Stomach (tissue), 4 donors: ENCODE measurements around the gene PIWIL1.

Source experiments
- EP300 ChIP-seq: sonication (generic); formaldehyde crosslinking; IDR thresholded peaks from one replicate; pipeline ENCODE4 v1.6.1; 2017; ENCODE audit warnings: antibody characterized with exemption
- TF ChIP-seq, protein P1 (sequence below), 7 experiments: fragments of 450-650 bp in 4 of 7; fragments of 200-600 bp in 3 of 7; sonication (generic) in 3 of 7; IDR thresholded peaks; one replicate each; pipeline ENCODE4 v1.5.1; 2016 to 2019; ENCODE audit warnings: antibody characterized with exemption in 7 of 7, control low read depth in 2 of 7, mild to moderate bottlenecking in 1 of 7

DNA sequence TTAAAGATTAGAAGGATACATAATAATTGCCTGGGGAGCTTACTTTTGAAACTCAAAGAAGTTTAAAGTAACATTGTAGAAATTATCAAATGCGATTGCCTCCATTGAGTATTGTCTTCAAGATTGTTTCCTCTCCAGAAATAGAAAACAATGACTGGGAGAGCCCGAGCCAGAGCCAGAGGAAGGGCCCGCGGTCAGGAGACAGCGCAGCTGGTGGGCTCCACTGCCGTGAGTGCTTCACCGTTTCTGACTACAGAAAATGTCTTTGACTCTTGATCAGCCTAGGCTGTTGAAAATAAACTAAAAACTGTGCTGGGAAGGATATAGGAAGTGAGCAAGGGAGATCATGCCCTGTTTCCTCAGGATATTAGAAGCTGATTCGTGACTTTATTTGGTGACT is 4.8 kb downstream of the PIWIL1 start:
- TF ChIP-seq, protein P1, sequence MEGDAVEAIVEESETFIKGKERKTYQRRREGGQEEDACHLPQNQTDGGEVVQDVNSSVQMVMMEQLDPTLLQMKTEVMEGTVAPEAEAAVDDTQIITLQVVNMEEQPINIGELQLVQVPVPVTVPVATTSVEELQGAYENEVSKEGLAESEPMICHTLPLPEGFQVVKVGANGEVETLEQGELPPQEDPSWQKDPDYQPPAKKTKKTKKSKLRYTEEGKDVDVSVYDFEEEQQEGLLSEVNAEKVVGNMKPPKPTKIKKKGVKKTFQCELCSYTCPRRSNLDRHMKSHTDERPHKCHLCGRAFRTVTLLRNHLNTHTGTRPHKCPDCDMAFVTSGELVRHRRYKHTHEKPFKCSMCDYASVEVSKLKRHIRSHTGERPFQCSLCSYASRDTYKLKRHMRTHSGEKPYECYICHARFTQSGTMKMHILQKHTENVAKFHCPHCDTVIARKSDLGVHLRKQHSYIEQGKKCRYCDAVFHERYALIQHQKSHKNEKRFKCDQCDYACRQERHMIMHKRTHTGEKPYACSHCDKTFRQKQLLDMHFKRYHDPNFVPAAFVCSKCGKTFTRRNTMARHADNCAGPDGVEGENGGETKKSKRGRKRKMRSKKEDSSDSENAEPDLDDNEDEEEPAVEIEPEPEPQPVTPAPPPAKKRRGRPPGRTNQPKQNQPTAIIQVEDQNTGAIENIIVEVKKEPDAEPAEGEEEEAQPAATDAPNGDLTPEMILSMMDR (IDR thresholded peaks at IDR 0.05): no peak
- TF ChIP-seq EP300: no peak
